Esophagus muscularis mucosa (tissue), 4 donors: Measurements from ENCODE around the gene RCBTB2.

Experiments
- EP300 ChIP-seq: sonication (generic); formaldehyde crosslinking; IDR thresholded peaks from one replicate; pipeline ENCODE4 v1.6.1; 2017; ENCODE audit warnings: antibody characterized with exemption
- POLR2A ChIP-seq: fragments of 450-650 bp; IDR thresholded peaks from one replicate; pipeline ENCODE4 v1.6.1; 2017; ENCODE audit warnings: antibody characterized with exemption, moderate library complexity, mild to moderate bottlenecking, low read depth
- POLR2AphosphoS5 ChIP-seq, 2 donors: sonication (generic); formaldehyde crosslinking; IDR thresholded peaks; one replicate each; pipeline ENCODE4 v1.6.1; 2017; ENCODE audit warnings: antibody characterized with exemption in 2 of 2
- TF ChIP-seq, protein P1 (sequence below), 3 experiments: fragments of 200-600 bp in 2 of 3; fragments of 450-650 bp in 1 of 3; sonication (generic) in 2 of 3; IDR thresholded peaks; one replicate each; pipeline ENCODE4 v1.5.1; 2017 to 2019; ENCODE audit warnings: antibody characterized with exemption in 3 of 3, mild to moderate bottlenecking in 2 of 3, moderate library complexity in 1 of 3

DNA sequence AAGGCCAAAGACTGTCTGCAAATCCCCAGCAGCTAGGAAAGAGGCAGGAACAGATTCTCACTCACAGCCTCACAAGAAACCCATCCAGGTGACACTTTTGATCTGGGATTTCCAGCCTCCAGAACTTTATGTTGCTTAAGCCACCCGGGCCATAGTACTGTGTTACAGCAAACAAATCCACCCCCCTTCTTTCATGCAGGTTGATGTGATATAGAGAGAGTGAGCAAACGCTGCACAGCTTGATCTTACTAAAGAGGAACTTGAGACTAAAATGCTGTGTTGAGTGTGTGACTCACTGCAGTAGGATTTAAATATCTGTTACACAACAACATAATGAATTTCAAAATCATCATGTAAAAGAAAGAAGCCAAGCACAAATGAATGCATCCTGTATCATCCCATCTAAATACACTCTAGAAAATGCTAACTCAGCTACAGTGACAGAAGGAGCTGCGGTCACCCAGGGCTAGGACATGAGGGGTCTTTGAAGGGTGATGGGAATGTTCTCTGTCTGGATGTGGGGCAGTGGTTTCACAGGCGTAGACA, 32.2 kb downstream of the RCBTB2 start:
- TF ChIP-seq, protein P1, sequence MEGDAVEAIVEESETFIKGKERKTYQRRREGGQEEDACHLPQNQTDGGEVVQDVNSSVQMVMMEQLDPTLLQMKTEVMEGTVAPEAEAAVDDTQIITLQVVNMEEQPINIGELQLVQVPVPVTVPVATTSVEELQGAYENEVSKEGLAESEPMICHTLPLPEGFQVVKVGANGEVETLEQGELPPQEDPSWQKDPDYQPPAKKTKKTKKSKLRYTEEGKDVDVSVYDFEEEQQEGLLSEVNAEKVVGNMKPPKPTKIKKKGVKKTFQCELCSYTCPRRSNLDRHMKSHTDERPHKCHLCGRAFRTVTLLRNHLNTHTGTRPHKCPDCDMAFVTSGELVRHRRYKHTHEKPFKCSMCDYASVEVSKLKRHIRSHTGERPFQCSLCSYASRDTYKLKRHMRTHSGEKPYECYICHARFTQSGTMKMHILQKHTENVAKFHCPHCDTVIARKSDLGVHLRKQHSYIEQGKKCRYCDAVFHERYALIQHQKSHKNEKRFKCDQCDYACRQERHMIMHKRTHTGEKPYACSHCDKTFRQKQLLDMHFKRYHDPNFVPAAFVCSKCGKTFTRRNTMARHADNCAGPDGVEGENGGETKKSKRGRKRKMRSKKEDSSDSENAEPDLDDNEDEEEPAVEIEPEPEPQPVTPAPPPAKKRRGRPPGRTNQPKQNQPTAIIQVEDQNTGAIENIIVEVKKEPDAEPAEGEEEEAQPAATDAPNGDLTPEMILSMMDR (IDR thresholded peaks at IDR 0.05): no peak
- TF ChIP-seq POLR2AphosphoS5 (IDR thresholded peaks at IDR 0.05): peak in 1 of 2 donors; percentile 21
- TF ChIP-seq POLR2A: no peak
- no peak for TF ChIP-seq EP300
